GM23338 (cell line): ENCODE data around the gene ACTR10. TPM values are rescaled to one million over a fixed set of nuclear protein-coding genes. Genes with fewer than 3 reads are reported as not detected.
A peak's percentile ranks its signal among the peaks of the same experiment; 100 is the strongest.

Source experiments
- ATAC-seq: fragments of 200-7000 bp; cut with Tn5 transposase; 3 replicates; pipeline ENCODE4 v1.9.1; 2020
- DNase-seq: peaks from one replicate; pipeline ENCODE4 v3.0.0-alpha.2; 2015; ENCODE audit warnings: low spot score
- H2AFZ ChIP-seq: fragments of 200-600 bp; sonication (generic); 2 replicates; pipeline ENCODE4 v1.8.0; 2016; ENCODE audit warnings: antibody characterized with exemption, mild to moderate bottlenecking, moderate library complexity
- H3F3A ChIP-seq: fragments of 200-600 bp; sonication (generic); replicated peaks from 2 replicates; pipeline ENCODE4 v1.8.0; 2017; ENCODE audit warnings: antibody characterized with exemption, mixed run types, low read depth
- H3K27ac ChIP-seq: fragments of 200-600 bp; sonication (generic); 2 replicates; pipeline ENCODE4 v1.6.1; 2016; ENCODE audit warnings: low read depth
- H3K27me3 ChIP-seq: fragments of 200-600 bp; sonication (generic); 2 replicates; pipeline ENCODE4 v1.8.0; 2016; ENCODE audit warnings: mild to moderate bottlenecking, mixed run types, moderate library complexity; ENCODE audit not compliant: insufficient read depth
- H3K36me3 ChIP-seq: fragments of 200-600 bp; sonication (generic); 2 replicates; pipeline ENCODE4 v1.8.0; 2016; ENCODE audit warnings: mild to moderate bottlenecking; ENCODE audit not compliant: insufficient read depth
- H3K4me1 ChIP-seq: fragments of 200-600 bp; sonication (generic); 2 replicates; pipeline ENCODE4 v1.8.0; 2016; ENCODE audit warnings: mild to moderate bottlenecking, moderate library complexity; ENCODE audit not compliant: insufficient read depth
- H3K4me2 ChIP-seq: fragments of 200-600 bp; sonication (generic); 2 replicates; pipeline ENCODE4 v1.7.1; 2017; ENCODE audit warnings: mixed run types
- H3K4me3 ChIP-seq: fragments of 200-600 bp; sonication (generic); 2 replicates; pipeline ENCODE4 v1.6.1; 2016; ENCODE audit warnings: mixed run types
- H3K79me2 ChIP-seq: fragments of 200-600 bp; sonication (generic); replicated peaks from 2 replicates; pipeline ENCODE4 v1.8.0; 2017; ENCODE audit warnings: mild to moderate bottlenecking; ENCODE audit not compliant: insufficient read depth
- H3K9me2 ChIP-seq: fragments of 200-600 bp; sonication (generic); 2 replicates; pipeline ENCODE4 v1.8.0; 2017; ENCODE audit not compliant: insufficient read depth
- H4K20me1 ChIP-seq: fragments of 200-600 bp; sonication (generic); replicated peaks from 2 replicates; pipeline ENCODE4 v1.8.0; 2017; ENCODE audit warnings: mild to moderate bottlenecking; ENCODE audit not compliant: insufficient read depth
- H3K27ac Mint-ChIP-seq: 2 replicates; pipeline ENCODE4 v1.8.0; 2020; ENCODE audit warnings: inconsistent platforms, mild to moderate bottlenecking, moderate library complexity, mixed read lengths
- H3K27me3 Mint-ChIP-seq: 3 replicates; pipeline ENCODE4 v1.8.0; 2022; ENCODE audit warnings: low read depth, mild to moderate bottlenecking, moderate library complexity, mixed read lengths, inconsistent platforms; ENCODE audit not compliant: insufficient read depth, poor library complexity
- H3K36me3 Mint-ChIP-seq: 3 replicates; pipeline ENCODE4 v1.8.0; 2021; ENCODE audit warnings: low read depth, mild to moderate bottlenecking, inconsistent platforms, moderate library complexity, mixed read lengths
- H3K4me1 Mint-ChIP-seq: 3 replicates; pipeline ENCODE4 v1.8.0; 2020; ENCODE audit warnings: mild to moderate bottlenecking, inconsistent platforms, mixed read lengths
- H3K4me3 Mint-ChIP-seq: 3 replicates; pipeline ENCODE4 v1.8.0; 2021; ENCODE audit warnings: moderate library complexity, mild to moderate bottlenecking, inconsistent platforms, mixed read lengths
- H3K9me3 Mint-ChIP-seq: 3 replicates; pipeline ENCODE4 v1.8.0; 2020; ENCODE audit warnings: moderate library complexity, mild to moderate bottlenecking, inconsistent platforms, mixed read lengths
- CREB1 ChIP-seq: fragments of 250-450 bp; sonication (Bioruptor Pico); IDR thresholded peaks from 2 replicates; pipeline ENCODE4 v1.5.0; 2020; ENCODE audit warnings: low read depth, mild to moderate bottlenecking, moderate library complexity
- CTCF ChIP-seq, 2 experiments: fragments of 200-600 bp in 1 of 2; sonication (generic) in 1 of 2; conservative IDR thresholded peaks; 2 replicates each; pipeline versions ENCODE4 v1.5.1 to v1.6.1; 2016 to 2017; ENCODE audit warnings: antibody characterized with exemption in 2 of 2, low read depth in 2 of 2, mild to moderate bottlenecking in 2 of 2, moderate library complexity in 1 of 2
- EZH2phosphoT487 ChIP-seq: fragments of 200-600 bp; sonication (generic); IDR thresholded peaks from one replicate; pipeline ENCODE4 v1.8.1; 2018; ENCODE audit warnings: antibody characterized with exemption; ENCODE audit not compliant: unreplicated experiment
- JUNB ChIP-seq: IDR thresholded peaks from one replicate; pipeline ENCODE4 v1.6.1; 2016; ENCODE audit warnings: antibody characterized with exemption; ENCODE audit not compliant: unreplicated experiment
- NANOG ChIP-seq: IDR thresholded peaks from 2 replicates; pipeline ENCODE4 v1.6.1; 2016; ENCODE audit warnings: antibody characterized with exemption, borderline replicate concordance
- POLR2AphosphoS5 ChIP-seq: IDR thresholded peaks from 2 replicates; pipeline ENCODE4 v1.6.1; 2016; ENCODE audit warnings: antibody characterized with exemption, low read depth
- REST ChIP-seq: IDR thresholded peaks from one replicate; pipeline ENCODE4 v1.6.1; 2018; ENCODE audit warnings: antibody characterized with exemption; ENCODE audit not compliant: unreplicated experiment
- STAT1 ChIP-seq: IDR thresholded peaks from one replicate; pipeline ENCODE4 v1.6.1; 2016; ENCODE audit warnings: antibody characterized with exemption; ENCODE audit not compliant: unreplicated experiment
- ZNF114 ChIP-seq: fragments of 250-450 bp; sonication (Bioruptor Pico); IDR thresholded peaks from 2 replicates; pipeline ENCODE4 v1.5.0; 2020; ENCODE audit warnings: mild to moderate bottlenecking, moderate library complexity
- ZNF331 ChIP-seq: fragments of 250-450 bp; sonication (Bioruptor Pico); IDR thresholded peaks from 2 replicates; pipeline ENCODE4 v1.5.0; 2020; ENCODE audit warnings: low read depth, mild to moderate bottlenecking, moderate library complexity
- polyA plus RNA-seq: library from polyadenylated mRNA; unstranded; fragments of >200 nt; fragmentation: Nextera tagmentation; extraction: Ambion mirVana; gene quantifications from 2 replicates; pipeline ENCODE4 v1.2.1, GENCODE V29; 2016
- total RNA-seq: library from RNA; depleted of rRNA; stranded (reverse); fragments of >200 nt; shearing (Covaris generic); gene quantifications from 2 replicates; pipeline ENCODE4 v1.2.3, GENCODE V29; 2014

ACTR10 gene
- total and polyA plus RNA-seq, 2 experiments from 2014 or later, result 30.8 to 50.2 TPM

- H3K4me3 ChIP-seq, result no peak overlapping the region
- H3K27ac ChIP-seq, result no peak overlapping the region
- H3K4me1 Mint-ChIP-seq, result no peaks in the 10 kb centered on the region
- TF ChIP-seq NANOG (no peak), CREB1 (CRISPR knock-in tag) (no peak), REST (no peak), POLR2AphosphoS5 (no peak), JUNB (no peak), ZNF114 (CRISPR knock-in tag) (no peak), STAT1 (no peak), ZNF331 (CRISPR knock-in tag) (no peak)
- H3K36me3 ChIP-seq, result peaks cover 58% of the 10 kb centered on the region
- DNase-seq, result no peak
- H4K20me1 ChIP-seq, result peaks cover 21% of the 10 kb centered on the region
- H3F3A ChIP-seq, result peaks cover 22% of the 10 kb centered on the region
- no peaks in the 10 kb centered on the region for H3K9me3 Mint-ChIP-seq
- no peak overlapping the region for H3K4me2 ChIP-seq
- H3K27ac Mint-ChIP-seq, result no peak overlapping the region
- no peaks in the 10 kb centered on the region for H3K4me1 ChIP-seq
- peaks cover 85% of the 10 kb centered on the region for H3K36me3 Mint-ChIP-seq
- no peak overlapping the region for H3K4me3 Mint-ChIP-seq
- no peaks in the 10 kb centered on the region for H3K27me3 ChIP-seq
- H3K9me2 ChIP-seq, result no peaks in the 10 kb centered on the region
- peaks cover 24% of the 10 kb centered on the region for H3K79me2 ChIP-seq
- peaks cover 3% of the 10 kb centered on the region for H3K27me3 Mint-ChIP-seq
- ATAC-seq, result no peak
- no peak overlapping the region for H2AFZ ChIP-seq
Measured at GRCh38 chr14:58270628-58271027, 70.7 kb downstream of the ACTR10 start.

GRCh38 chr14:58272588-58273372 lies 72.8 kb downstream of the ACTR10 start:
- peaks cover 17% of the 10 kb centered on the region for H3F3A ChIP-seq
- Mint-ChIP-seq H3K36me3 (peaks cover 68% of the 10 kb centered on the region), H3K27ac (no peak overlapping the region), H3K4me1 (no peaks in the 10 kb centered on the region), H3K9me3 (no peaks in the 10 kb centered on the region), H3K27me3 (peaks cover 3% of the 10 kb centered on the region), H3K4me3 (no peak overlapping the region)
- H3K4me2 ChIP-seq, result no peak overlapping the region
- TF ChIP-seq EZH2phosphoT487 (no peak), CTCF (conservative IDR thresholded peaks at IDR 0.05; ENCODE audit: low read depth in 2 of 2) (peak; percentile 31 to 41)
- H3K27ac ChIP-seq, result peak overlapping the region; percentile 71
- H4K20me1 ChIP-seq, result peaks cover 19% of the 10 kb centered on the region
- no peaks in the 10 kb centered on the region for H3K4me1 ChIP-seq
- no peak overlapping the region for H3K4me3 ChIP-seq
- H2AFZ ChIP-seq, result no peak overlapping the region
- no peaks in the 10 kb centered on the region for H3K27me3 ChIP-seq
- DNase-seq (peak; percentile 24), ATAC-seq (peak; percentile 43; the same call in 2 of the 3 replicates)
- H3K79me2 ChIP-seq, result peaks cover 45% of the 10 kb centered on the region
- peaks cover 43% of the 10 kb centered on the region; the same call in 1 of the 2 replicates for H3K36me3 ChIP-seq
- H3K9me2 ChIP-seq, result no peaks in the 10 kb centered on the region
